Measurements from ENCODE around the gene PRKCZ.

DNA sequence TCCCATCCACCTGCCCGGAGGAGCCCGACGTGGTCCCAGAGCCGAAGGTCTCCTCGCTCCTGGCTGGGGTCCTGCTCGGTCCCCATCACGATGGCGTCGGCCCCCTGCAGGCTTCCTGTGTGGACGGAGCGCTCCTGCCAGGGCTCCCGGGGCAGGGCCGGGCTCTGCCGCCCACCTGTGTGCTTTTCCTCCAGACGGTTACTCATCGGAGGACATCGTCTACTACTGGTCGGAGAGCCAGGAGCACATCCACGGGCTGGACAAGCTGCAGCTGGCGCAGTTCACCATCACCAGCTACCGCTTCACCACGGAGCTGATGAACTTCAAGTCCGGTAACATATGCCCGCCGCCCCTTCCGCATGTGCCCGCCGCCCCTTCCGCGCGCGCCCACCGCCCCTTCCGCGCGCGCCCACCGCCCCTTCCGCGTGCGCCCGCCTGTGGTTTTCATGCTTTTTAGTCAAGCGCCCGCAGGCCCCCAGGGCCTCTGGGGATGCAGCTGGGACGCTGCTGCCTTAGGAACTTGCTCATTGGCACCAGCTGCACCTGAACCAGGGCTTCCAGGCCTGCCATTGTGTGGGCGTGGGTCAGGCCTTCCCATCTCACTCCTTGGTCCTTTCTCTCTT lies 22.1 kb upstream of the PRKCZ start:
- TF ChIP-seq, protein P1, sequence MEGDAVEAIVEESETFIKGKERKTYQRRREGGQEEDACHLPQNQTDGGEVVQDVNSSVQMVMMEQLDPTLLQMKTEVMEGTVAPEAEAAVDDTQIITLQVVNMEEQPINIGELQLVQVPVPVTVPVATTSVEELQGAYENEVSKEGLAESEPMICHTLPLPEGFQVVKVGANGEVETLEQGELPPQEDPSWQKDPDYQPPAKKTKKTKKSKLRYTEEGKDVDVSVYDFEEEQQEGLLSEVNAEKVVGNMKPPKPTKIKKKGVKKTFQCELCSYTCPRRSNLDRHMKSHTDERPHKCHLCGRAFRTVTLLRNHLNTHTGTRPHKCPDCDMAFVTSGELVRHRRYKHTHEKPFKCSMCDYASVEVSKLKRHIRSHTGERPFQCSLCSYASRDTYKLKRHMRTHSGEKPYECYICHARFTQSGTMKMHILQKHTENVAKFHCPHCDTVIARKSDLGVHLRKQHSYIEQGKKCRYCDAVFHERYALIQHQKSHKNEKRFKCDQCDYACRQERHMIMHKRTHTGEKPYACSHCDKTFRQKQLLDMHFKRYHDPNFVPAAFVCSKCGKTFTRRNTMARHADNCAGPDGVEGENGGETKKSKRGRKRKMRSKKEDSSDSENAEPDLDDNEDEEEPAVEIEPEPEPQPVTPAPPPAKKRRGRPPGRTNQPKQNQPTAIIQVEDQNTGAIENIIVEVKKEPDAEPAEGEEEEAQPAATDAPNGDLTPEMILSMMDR (conservative IDR thresholded peaks at IDR 0.05; ENCODE audit: low read depth, low read length): no peak
- no peak for TF ChIP-seq EZH2 (IDR thresholded peaks at IDR 0.05; ENCODE audit: borderline replicate concordance, low read depth, low read length, poor library complexity, severe bottlenecking)
